GM18526 (cell line): ENCODE results near the gene CHKB.

Experiments
- POLR2A ChIP-seq: IDR thresholded peaks from 3 replicates; pipeline ENCODE4 v1.6.1; 2011; ENCODE audit not compliant: insufficient read length; ENCODE audit errors: extremely low read depth

The CHKB gene

GRCh38 chr22:50582493-50583293, at the start of gene CHKB:
TSS of gene CHKB (minus strand) at chr22:50582849. CDS start at chr22:50582781, 68 bp downstream.
- peak; percentile 75 for TF ChIP-seq POLR2A

DNA sequence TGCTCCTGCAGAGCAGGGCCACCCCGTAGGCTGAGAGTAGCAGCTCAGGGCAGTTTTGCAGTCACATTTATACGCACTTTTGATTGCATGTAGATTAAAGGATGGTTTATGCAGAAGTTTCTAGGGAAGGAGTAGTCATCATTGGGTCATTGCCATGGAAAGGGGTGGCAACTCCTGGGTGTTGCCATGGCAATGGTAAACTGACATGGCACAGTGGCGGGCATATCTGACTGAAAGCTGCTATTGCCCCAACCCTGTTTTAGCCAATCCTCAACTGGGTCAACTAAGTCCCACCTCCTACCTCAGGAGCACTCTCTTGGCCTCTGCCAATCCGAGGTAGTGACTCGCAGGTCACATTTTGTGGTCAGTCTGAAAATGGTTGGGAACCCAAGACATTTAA, 47.7 kb upstream of the CHKB start:
- no peak for TF ChIP-seq POLR2A

DNA sequence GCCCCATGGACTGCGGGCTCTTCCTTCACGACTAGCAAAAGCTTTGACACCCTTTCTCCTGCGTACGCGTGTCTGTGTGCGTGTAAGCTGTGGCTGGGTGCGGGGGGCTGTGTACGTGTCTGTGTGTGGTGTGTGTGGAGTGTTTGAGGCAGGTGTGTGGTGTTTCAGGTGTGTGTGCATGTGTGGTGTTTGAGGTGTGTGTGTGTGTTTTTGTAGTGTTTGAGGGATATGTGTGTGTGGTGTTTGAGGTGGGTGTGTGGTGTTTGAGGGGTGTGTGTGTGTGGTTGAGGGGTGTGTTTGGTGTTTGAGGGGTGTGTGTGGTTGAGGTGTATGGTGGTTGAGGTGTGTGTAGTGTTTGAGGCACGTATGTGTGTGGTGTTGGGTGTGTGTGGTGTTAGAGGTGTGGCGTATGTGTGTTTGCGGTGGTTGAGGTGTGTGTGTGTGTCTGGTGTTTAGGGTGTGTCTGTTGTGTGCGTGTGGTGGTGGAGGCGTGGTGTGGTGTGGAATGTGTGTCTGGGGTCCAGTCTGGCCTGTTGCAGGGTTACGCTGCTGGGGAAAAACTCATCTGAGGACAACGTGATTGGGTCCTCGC, 46.0 kb upstream of the CHKB start:
- no peak for TF ChIP-seq POLR2A

GRCh38 chr22:50627642-50628542, 45.2 kb upstream of the CHKB start, which contains the start of gene ARSA:
TSS of gene ARSA (minus strand) at chr22:50628152. CDS start at chr22:50627779, 373 bp downstream.
- peak; percentile 58 for TF ChIP-seq POLR2A

GRCh38 chr22:50626850-50627641, 44.4 kb upstream of the CHKB start:
- no peak for TF ChIP-seq POLR2A

- TF ChIP-seq POLR2A, result no peak
These were observed 43.7 kb upstream of the CHKB start for GRCh38 chr22:50626314-50626849.

DNA sequence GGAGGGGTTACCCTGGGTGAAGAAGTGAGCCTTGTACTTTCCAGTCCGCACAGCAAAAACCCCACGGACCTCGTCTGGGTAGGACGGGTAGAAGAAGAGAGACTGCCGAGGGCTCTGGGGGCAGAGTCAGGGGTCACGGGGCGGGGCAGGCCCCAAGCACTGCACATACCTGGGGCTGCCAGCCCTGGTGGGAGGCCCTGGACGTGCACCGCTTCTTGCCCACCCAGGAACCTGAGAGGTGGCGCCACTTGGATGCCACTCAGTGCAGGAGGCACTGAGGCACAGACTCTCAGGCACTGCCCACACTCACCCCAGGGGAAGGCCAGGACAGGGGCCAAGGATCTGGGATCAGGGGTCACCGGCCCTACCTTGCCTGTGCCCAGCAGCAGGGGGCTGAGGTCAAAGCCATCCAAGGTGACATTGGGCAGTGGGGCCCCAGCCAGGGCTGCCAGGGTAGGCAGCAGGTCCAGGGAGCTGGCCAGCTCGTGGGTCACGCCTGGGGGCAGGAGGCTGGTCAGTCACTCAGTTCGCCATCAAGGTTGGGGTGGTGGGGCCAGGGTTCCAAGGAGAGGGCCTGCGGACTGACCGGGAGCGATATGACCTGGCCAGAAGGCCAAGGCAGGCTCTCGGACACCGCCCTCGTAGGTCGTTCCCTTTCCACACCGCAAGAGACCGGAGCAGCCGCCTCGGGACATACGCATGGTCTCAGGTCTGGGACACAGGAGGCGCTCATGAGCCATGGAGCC, 43.1 kb upstream of the CHKB start:
- TF ChIP-seq POLR2A, result no peak

GRCh38 chr22:50625131-50625567, 42.5 kb upstream of the CHKB start:
- no peak for TF ChIP-seq POLR2A

- TF ChIP-seq POLR2A, result no peak
These were observed 41.9 kb upstream of the CHKB start for GRCh38 chr22:50624347-50625130.

DNA sequence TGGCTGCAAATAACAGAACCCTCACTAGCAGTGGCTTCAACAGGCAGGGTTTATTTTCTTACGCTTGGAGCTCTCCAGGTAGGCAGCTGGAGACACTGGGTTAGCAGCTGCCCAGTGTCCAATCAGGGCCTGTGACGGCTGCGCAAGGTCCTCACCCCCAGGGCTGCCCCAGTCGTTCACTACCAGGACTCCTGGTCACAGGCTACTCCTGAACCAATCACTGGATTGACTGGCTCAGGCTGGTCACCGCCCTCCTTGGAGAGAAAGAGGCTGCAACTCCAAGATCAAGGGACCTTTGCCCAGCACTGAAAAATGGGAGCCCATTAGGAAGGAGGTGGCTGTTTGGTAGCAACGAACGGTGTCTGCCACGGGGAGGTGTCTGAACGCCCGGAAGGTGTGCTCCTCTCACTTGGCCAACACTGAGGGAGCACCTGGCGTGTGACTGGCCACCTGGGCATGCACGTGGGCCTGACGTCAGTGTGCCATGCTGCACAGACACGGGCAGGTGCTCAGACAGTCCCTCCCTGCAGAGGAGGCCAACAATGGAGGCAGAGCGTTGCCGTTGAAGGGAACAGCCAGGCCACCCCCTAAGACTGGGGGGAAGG, 40.2 kb upstream of the CHKB start:
- TF ChIP-seq POLR2A, result no peak

DNA sequence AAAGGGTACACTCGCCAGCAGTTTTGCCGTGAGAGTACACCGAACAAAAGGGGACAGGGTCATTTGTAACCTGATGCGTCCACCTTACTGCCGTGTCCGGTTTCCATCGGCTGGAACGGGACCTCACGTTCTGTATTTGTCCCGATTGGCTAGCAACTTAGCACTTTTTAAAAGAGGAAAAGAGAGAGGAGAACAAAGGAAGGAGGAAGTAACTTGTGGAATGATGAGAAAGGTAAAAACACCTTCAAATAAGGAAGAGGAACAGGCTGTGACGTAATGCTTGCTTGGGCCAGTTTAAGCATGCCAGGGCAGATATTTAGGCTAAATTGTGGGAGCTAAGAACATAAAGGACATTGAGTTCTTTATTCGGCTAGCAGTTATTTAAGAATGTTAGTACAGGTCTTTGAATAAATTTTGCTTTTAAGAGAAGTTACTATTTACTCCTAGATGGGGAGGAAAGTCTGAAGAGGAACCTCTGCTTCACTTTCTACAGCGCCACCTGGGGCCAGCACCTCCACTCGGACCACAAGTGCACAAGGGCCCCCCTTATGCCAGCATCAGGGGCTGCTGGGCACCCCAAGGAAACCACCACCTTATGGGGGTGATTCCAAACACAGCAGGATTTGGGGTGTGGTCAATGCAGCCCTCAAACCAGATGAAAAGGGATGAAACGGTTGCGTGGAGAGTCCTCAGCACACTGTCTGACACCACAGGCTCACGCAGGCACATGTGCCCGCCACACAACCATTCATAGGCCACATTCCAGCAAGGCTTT, 39.5 kb upstream of the CHKB start:
- TF ChIP-seq POLR2A, result no peak

DNA sequence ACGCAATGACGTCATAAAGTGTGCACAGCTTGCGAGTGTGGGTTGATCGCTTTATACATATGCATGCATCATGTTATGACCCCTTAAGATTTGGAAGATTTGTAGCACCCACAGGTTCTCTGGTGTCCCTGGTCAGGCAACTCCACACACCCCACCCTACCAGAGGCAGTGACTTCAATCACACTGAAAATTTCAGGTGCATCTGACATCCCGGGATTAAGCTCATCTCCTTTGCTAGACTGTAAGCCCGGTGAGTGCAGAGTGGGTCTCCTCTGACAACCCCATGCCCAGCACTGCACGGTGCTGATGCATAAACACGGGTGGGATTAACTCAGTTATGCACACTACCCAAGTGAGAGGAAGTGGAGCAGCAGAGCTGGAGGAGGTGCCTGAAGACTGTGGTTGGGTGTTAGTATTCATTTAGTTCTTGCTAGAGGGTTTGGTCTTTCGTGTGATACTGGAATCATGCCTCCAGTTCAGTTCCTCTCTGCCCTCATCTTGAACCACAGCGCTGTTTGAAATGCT, 38.8 kb upstream of the CHKB start:
- peak; percentile 46 for TF ChIP-seq POLR2A
